Astrocyte (in vitro differentiated cells and primary cell): ENCODE results near the gene DYNLL1. TPM values are rescaled to one million over a fixed set of nuclear protein-coding genes. Genes with fewer than 3 reads are reported as not detected.

ENCODE experiments used
- DNase-seq: peaks from one replicate; pipeline ENCODE4 v3.0.0-alpha.2; 2010; ENCODE audit warnings: low read depth
- FAIRE-seq: peaks from 2 replicates; lab custom pipeline; 2011; peaks lifted over from hg19 to GRCh38; lab: Jason Lieb, UNC
- H2AFZ ChIP-seq: 2 replicates; pipeline ENCODE4 v1.6.0; 2012; ENCODE audit warnings: low read depth, low read length, inconsistent platforms
- H3K27ac ChIP-seq: 2 replicates; pipeline ENCODE4 v1.5.1; 2011; ENCODE audit warnings: low read depth, low read length, inconsistent platforms
- H3K27me3 ChIP-seq: 2 replicates; pipeline ENCODE4 v1.6.0; 2011; ENCODE audit warnings: low read length, inconsistent platforms; ENCODE audit not compliant: insufficient read depth
- H3K36me3 ChIP-seq: 2 replicates; pipeline ENCODE4 v1.5.1; 2011; ENCODE audit warnings: low read length, inconsistent platforms; ENCODE audit not compliant: insufficient read depth
- H3K4me1 ChIP-seq: 2 replicates; pipeline ENCODE4 v1.5.1; 2011; ENCODE audit warnings: low read length, inconsistent platforms; ENCODE audit not compliant: insufficient read depth
- H3K4me2 ChIP-seq: 2 replicates; pipeline ENCODE4 v1.6.0; 2012; ENCODE audit warnings: low read length, inconsistent platforms
- H3K4me3 ChIP-seq: 2 replicates; pipeline ENCODE4 v1.5.1; 2011; ENCODE audit warnings: low read depth, mild to moderate bottlenecking, low read length, inconsistent platforms; ENCODE audit not compliant: insufficient read depth
- H3K79me2 ChIP-seq: 2 replicates; pipeline ENCODE4 v1.6.0; 2012; ENCODE audit warnings: mild to moderate bottlenecking, low read length, inconsistent platforms; ENCODE audit not compliant: insufficient read depth
- H3K9ac ChIP-seq: 2 replicates; pipeline ENCODE4 v1.6.0; 2012; ENCODE audit warnings: mild to moderate bottlenecking, low read length, inconsistent platforms
- H3K9me3 ChIP-seq: 2 replicates; pipeline ENCODE4 v1.5.1; 2012; ENCODE audit warnings: low read depth, mild to moderate bottlenecking, low read length, inconsistent platforms; ENCODE audit not compliant: insufficient read depth
- H4K20me1 ChIP-seq: 2 replicates; pipeline ENCODE4 v1.6.0; 2012; ENCODE audit warnings: low read length, inconsistent platforms; ENCODE audit not compliant: insufficient read depth
- H3K27ac Mint-ChIP-seq: one replicate; pipeline ENCODE4 v1.8.0; 2021; ENCODE audit warnings: mild to moderate bottlenecking, mixed read lengths; ENCODE audit not compliant: unreplicated experiment
- H3K27me3 Mint-ChIP-seq: one replicate; pipeline ENCODE4 v1.8.0; 2021; ENCODE audit warnings: low read depth, mixed read lengths; ENCODE audit not compliant: unreplicated experiment
- H3K36me3 Mint-ChIP-seq: one replicate; pipeline ENCODE4 v1.8.0; 2021; ENCODE audit warnings: low read depth, mixed read lengths; ENCODE audit not compliant: unreplicated experiment
- H3K4me1 Mint-ChIP-seq: one replicate; pipeline ENCODE4 v1.8.0; 2021; ENCODE audit warnings: low read depth, mixed read lengths; ENCODE audit not compliant: unreplicated experiment
- H3K4me3 Mint-ChIP-seq: one replicate; pipeline ENCODE4 v1.8.0; 2021; ENCODE audit warnings: mild to moderate bottlenecking, moderate library complexity, mixed read lengths; ENCODE audit not compliant: unreplicated experiment
- H3K9me3 Mint-ChIP-seq: one replicate; pipeline ENCODE4 v1.8.0; 2021; ENCODE audit warnings: mild to moderate bottlenecking, mixed read lengths; ENCODE audit not compliant: unreplicated experiment
- CTCF ChIP-seq: IDR thresholded peaks from 2 replicates; pipeline ENCODE4 v1.5.1; 2011; ENCODE audit warnings: low read depth, mild to moderate bottlenecking, inconsistent platforms, low read length, moderate library complexity; ENCODE audit not compliant: insufficient read depth
- EZH2 ChIP-seq: IDR thresholded peaks from 2 replicates; pipeline ENCODE4 v1.6.1; 2012; ENCODE audit warnings: mild to moderate bottlenecking, low read length, inconsistent platforms; ENCODE audit not compliant: insufficient read depth
- total RNA-seq: library from RNA; stranded (reverse); gene quantifications from 2 replicates; pipeline ENCODE4 v1.2.1, GENCODE V29; 2021

Gene DYNLL1
- total RNA-seq, 1 donor from 2014 or later, result 500 TPM

GRCh38 chr12:120453060-120453750, 42.7 kb upstream of the DYNLL1 start:
- no peak overlapping the region for H3K4me2 ChIP-seq
- H4K20me1 ChIP-seq, result peaks cover 34% of the 10 kb centered on the region
- no peak for FAIRE-seq
- H3K79me2 ChIP-seq, result peaks cover 47% of the 10 kb centered on the region
- H3K9ac ChIP-seq, result no peak overlapping the region
- no peak for TF ChIP-seq CTCF
- no peak for TF ChIP-seq EZH2
- Mint-ChIP-seq H3K4me3 (no peak overlapping the region), H3K27me3 (no peaks in the 10 kb centered on the region), H3K36me3 (peaks cover 6% of the 10 kb centered on the region), H3K27ac (no peak overlapping the region), H3K9me3 (no peaks in the 10 kb centered on the region), H3K4me1 (no peaks in the 10 kb centered on the region)
- no peak for DNase-seq
- H3K4me3 ChIP-seq, result no peak overlapping the region
- no peaks in the 10 kb centered on the region for H3K4me1 ChIP-seq
- H3K27me3 ChIP-seq, result no peaks in the 10 kb centered on the region
- H3K27ac ChIP-seq, result no peak overlapping the region
- H3K36me3 ChIP-seq, result peaks cover 20% of the 10 kb centered on the region
- H2AFZ ChIP-seq, result no peak overlapping the region
- no peaks in the 10 kb centered on the region for H3K9me3 ChIP-seq

- FAIRE-seq (no peak), DNase-seq (no peak)
- Histone ChIP-seq H2AFZ (no peak overlapping the region), H3K4me2 (no peak overlapping the region), H3K27me3 (no peaks in the 10 kb centered on the region), H3K36me3 (peaks cover 24% of the 10 kb centered on the region), H3K79me2 (peaks cover 40% of the 10 kb centered on the region), H3K9ac (no peak overlapping the region), H3K9me3 (no peaks in the 10 kb centered on the region), H3K27ac (no peak overlapping the region), H3K4me1 (no peaks in the 10 kb centered on the region), H4K20me1 (peaks cover 34% of the 10 kb centered on the region), H3K4me3 (no peak overlapping the region)
- TF ChIP-seq CTCF (peak; percentile 59), EZH2 (no peak)
- H3K36me3 Mint-ChIP-seq, result peaks cover 6% of the 10 kb centered on the region
- H3K27ac Mint-ChIP-seq, result no peak overlapping the region
- no peaks in the 10 kb centered on the region for H3K27me3 Mint-ChIP-seq
- H3K4me3 Mint-ChIP-seq, result no peak overlapping the region
- no peaks in the 10 kb centered on the region for H3K4me1 Mint-ChIP-seq
- no peaks in the 10 kb centered on the region for H3K9me3 Mint-ChIP-seq
These were observed 41.9 kb upstream of the DYNLL1 start for GRCh38 chr12:120453977-120454376.

- peaks cover 4% of the 10 kb centered on the region for H3K36me3 Mint-ChIP-seq
- H3K9me3 ChIP-seq, result no peaks in the 10 kb centered on the region
- no peaks in the 10 kb centered on the region for H3K4me1 Mint-ChIP-seq
- H3K4me3 Mint-ChIP-seq, result no peak overlapping the region
- H3K36me3 ChIP-seq, result peaks cover 24% of the 10 kb centered on the region
- H4K20me1 ChIP-seq, result peaks cover 36% of the 10 kb centered on the region
- no peak overlapping the region for H3K27ac ChIP-seq
- TF ChIP-seq CTCF (no peak), EZH2 (no peak)
- no peak for DNase-seq
- no peaks in the 10 kb centered on the region for H3K27me3 Mint-ChIP-seq
- no peaks in the 10 kb centered on the region for H3K9me3 Mint-ChIP-seq
- FAIRE-seq, result no peak
- H3K27ac Mint-ChIP-seq, result no peak overlapping the region
- no peak overlapping the region for H2AFZ ChIP-seq
- H3K27me3 ChIP-seq, result no peaks in the 10 kb centered on the region
- no peak overlapping the region for H3K9ac ChIP-seq
- no peak overlapping the region for H3K4me3 ChIP-seq
- H3K4me2 ChIP-seq, result no peak overlapping the region
- peaks cover 29% of the 10 kb centered on the region for H3K79me2 ChIP-seq
- H3K4me1 ChIP-seq, result no peaks in the 10 kb centered on the region
These were observed 40.6 kb upstream of the DYNLL1 start for GRCh38 chr12:120455302-120455701.
